H1 (cell line): ENCODE results near the gene PTH1R. TPM values are rescaled to one million over a fixed set of nuclear protein-coding genes. Genes with fewer than 3 reads are reported as not detected.

Experiments used
- CTCF ChIA-PET: fragments of 300-600 bp; sonication (Branson Sonifier 250); formaldehyde crosslinking; loops from one replicate; lab custom pipeline; 2021; ENCODE audit not compliant: partially characterized antibody; lab: Charles Lee
- POLR2A ChIA-PET: fragments of 300-600 bp; sonication (Branson Sonifier 250); formaldehyde crosslinking; loops from one replicate; lab custom pipeline; 2021; ENCODE audit warnings: inconsistent platforms; ENCODE audit not compliant: partially characterized antibody; lab: Charles Lee
- DNase-seq, 2 experiments: peaks; one replicate each; pipeline versions ENCODE4 v3.0.0 to v3.0.0-alpha.2; 2010 to 2022; ENCODE audit warnings: low spot score in 2 of 2, low read depth in 1 of 2, mixed read lengths in 1 of 2
- FAIRE-seq: peaks from 2 replicates; lab custom pipeline; 2011; peaks lifted over from hg19 to GRCh38; lab: Jason Lieb, UNC
- H2AFZ ChIP-seq: 2 replicates; pipeline ENCODE4 v1.8.1; 2012; ENCODE audit warnings: low read length, inconsistent platforms
- H2AK5ac ChIP-seq: 2 replicates; pipeline ENCODE4 v1.6.1; 2013; ENCODE audit warnings: low read depth, low read length
- H2BK120ac ChIP-seq: replicated peaks from 2 replicates; pipeline ENCODE3; 2013; ENCODE audit warnings: low read depth, low read length, inconsistent platforms
- H2BK12ac ChIP-seq: 2 replicates; pipeline ENCODE4 v1.6.1; 2013; ENCODE audit warnings: low read depth, low read length
- H2BK15ac ChIP-seq: 2 replicates; pipeline ENCODE4 v1.6.1; 2013; ENCODE audit warnings: low read length
- H2BK20ac ChIP-seq: 2 replicates; pipeline ENCODE4 v1.6.1; 2013; ENCODE audit warnings: low read length
- H2BK5ac ChIP-seq: 2 replicates; pipeline ENCODE4 v1.6.1; 2013; ENCODE audit warnings: low read depth, low read length
- H3K14ac ChIP-seq: 2 replicates; pipeline ENCODE4 v1.6.1; 2013; ENCODE audit warnings: inconsistent platforms; ENCODE audit not compliant: insufficient read length
- H3K18ac ChIP-seq: 2 replicates; pipeline ENCODE4 v1.6.1; 2013; ENCODE audit warnings: low read length; ENCODE audit errors: extremely low read depth
- H3K23ac ChIP-seq: 2 replicates; pipeline ENCODE4 v1.6.1; 2013; ENCODE audit warnings: inconsistent platforms; ENCODE audit not compliant: insufficient read length
- H3K23me2 ChIP-seq: 2 replicates; pipeline ENCODE4 v1.6.1; 2013; ENCODE audit warnings: low read depth, low read length
- H3K27ac ChIP-seq: 2 replicates; pipeline ENCODE4 v1.6.1; 2011; ENCODE audit warnings: low read depth, low read length, inconsistent platforms
- H3K27me3 ChIP-seq, 4 experiments: replicated peaks in 1 of 4; 1 replicate in 1 of 4; 2 replicates in 3 of 4; pipeline versions ENCODE4 v1.6.1 to v1.8.1; 2011 to 2013; ENCODE audit warnings: low read length in 3 of 4, mild to moderate bottlenecking in 3 of 4, inconsistent platforms in 2 of 4, mixed read lengths in 2 of 4, moderate library complexity in 1 of 4; ENCODE audit not compliant: control insufficient read depth in 3 of 4, insufficient read depth in 3 of 4; ENCODE audit errors: extremely low read depth in 1 of 4
- H3K36me3 ChIP-seq, 4 experiments: 2 replicates each; pipeline versions ENCODE4 v1.6.1 to v1.8.1; 2011 to 2013; ENCODE audit warnings: mild to moderate bottlenecking in 4 of 4, low read length in 3 of 4, moderate library complexity in 2 of 4, control low read depth in 1 of 4, inconsistent platforms in 1 of 4; ENCODE audit not compliant: insufficient read depth in 4 of 4, control insufficient read depth in 2 of 4
- H3K4ac ChIP-seq: replicated peaks from 2 replicates; pipeline ENCODE3; 2013; ENCODE audit warnings: low read length, low read depth, mixed read lengths, inconsistent platforms; ENCODE audit not compliant: insufficient read length
- H3K4me1 ChIP-seq, 4 experiments: replicated peaks in 1 of 4; 1 replicate in 1 of 4; 2 replicates in 3 of 4; pipeline versions ENCODE4 v1.6.1 to v1.8.1; 2011 to 2013; ENCODE audit warnings: low read length in 3 of 4, inconsistent platforms in 2 of 4, mixed read lengths in 1 of 4; ENCODE audit not compliant: insufficient read depth in 4 of 4, control insufficient read depth in 3 of 4
- H3K4me2 ChIP-seq, 2 experiments: 2 replicates each; pipeline versions ENCODE4 v1.6.1 to v1.8.1; 2011 to 2013; ENCODE audit warnings: low read depth in 2 of 2, low read length in 2 of 2, control low read depth in 1 of 2, inconsistent platforms in 1 of 2, mild to moderate bottlenecking in 1 of 2; ENCODE audit not compliant: insufficient read depth in 1 of 2
- H3K4me3 ChIP-seq, 4 experiments: fragments of 200-600, 300-600 bp in 1 of 4; sonication (generic), shearing (Covaris generic), sonication (Bioruptor Twin) in 1 of 4; 2 replicates each; pipeline versions ENCODE4 v1.5.1 to v1.8.1; 2011 to 2016; ENCODE audit warnings: low read length in 4 of 4, low read depth in 3 of 4, control low read depth in 2 of 4, inconsistent platforms in 2 of 4, mild to moderate bottlenecking in 2 of 4, mixed read lengths in 1 of 4, moderate library complexity in 1 of 4; ENCODE audit not compliant: insufficient read depth in 2 of 4; ENCODE audit errors: extremely low read depth in 1 of 4
- H3K56ac ChIP-seq: replicated peaks from 2 replicates; pipeline ENCODE3; 2013; ENCODE audit warnings: low read depth, mild to moderate bottlenecking, mixed read lengths, low read length, inconsistent platforms; ENCODE audit not compliant: insufficient read length
- H3K79me1 ChIP-seq: 2 replicates; pipeline ENCODE4 v1.6.1; 2013; ENCODE audit warnings: low read depth, low read length, control low read depth
- H3K79me2 ChIP-seq, 2 experiments: 2 replicates each; pipeline versions ENCODE4 v1.6.1 to v1.8.1; 2012 to 2013; ENCODE audit warnings: low read length in 2 of 2, mild to moderate bottlenecking in 2 of 2, inconsistent platforms in 1 of 2; ENCODE audit not compliant: insufficient read depth in 2 of 2, control insufficient read depth in 1 of 2
- H3K9ac ChIP-seq, 4 experiments: replicated peaks in 1 of 4; 1 replicate in 1 of 4; 2 replicates in 3 of 4; pipeline versions ENCODE4 v1.6.1 to v1.8.1; 2011 to 2013; ENCODE audit warnings: low read depth in 3 of 4, low read length in 3 of 4, control low read depth in 2 of 4, mild to moderate bottlenecking in 2 of 4, moderate library complexity in 2 of 4, inconsistent platforms in 1 of 4; ENCODE audit errors: extremely low read depth in 1 of 4
- H3K9me3 ChIP-seq, 2 experiments: 2 replicates each; pipeline versions ENCODE4 v1.6.1 to v1.8.1; 2012 to 2013; ENCODE audit warnings: mild to moderate bottlenecking in 2 of 2, moderate library complexity in 2 of 2, control low read depth in 1 of 2, inconsistent platforms in 1 of 2, low read depth in 1 of 2, low read length in 1 of 2, mixed read lengths in 1 of 2; ENCODE audit not compliant: insufficient read depth in 2 of 2
- H4K20me1 ChIP-seq, 2 experiments: replicated peaks in 1 of 2; 2 replicates each; pipeline versions ENCODE3 to v1.8.1; 2011 to 2013; ENCODE audit warnings: inconsistent platforms in 2 of 2, low read length in 2 of 2, mild to moderate bottlenecking in 1 of 2; ENCODE audit not compliant: insufficient read depth in 2 of 2, control insufficient read depth in 1 of 2
- H4K5ac ChIP-seq: 2 replicates; pipeline ENCODE4 v1.6.1; 2013; ENCODE audit warnings: low read length, low read depth, mixed read lengths, inconsistent platforms; ENCODE audit not compliant: insufficient read length
- H4K8ac ChIP-seq: 2 replicates; pipeline ENCODE4 v1.8.0; 2013; ENCODE audit warnings: mild to moderate bottlenecking, moderate library complexity, low read length, inconsistent platforms; ENCODE audit not compliant: insufficient read depth; ENCODE audit errors: extremely low read depth
- H4K91ac ChIP-seq: replicated peaks from 2 replicates; pipeline ENCODE3; 2013; ENCODE audit warnings: low read length, mixed read lengths, inconsistent platforms; ENCODE audit not compliant: insufficient read length
- EGR1 ChIP-seq: IDR thresholded peaks from 2 replicates; pipeline ENCODE4 v1.6.1; 2011; ENCODE audit warnings: low read depth, low read length, borderline replicate concordance
- KDM1A ChIP-seq: fragments of 200-600, 300-600 bp; sonication (generic); IDR thresholded peaks from 2 replicates; pipeline ENCODE4 v1.7.1; 2016; ENCODE audit warnings: mild to moderate bottlenecking, low read length, borderline replicate concordance
- NRF1 ChIP-seq: IDR thresholded peaks from 2 replicates; pipeline ENCODE4 v1.6.1; 2011; ENCODE audit warnings: mild to moderate bottlenecking, low read depth, low read length, improper control_type of control experiment
- RNF2 ChIP-seq: fragments of 200-900, 300-1000 bp; sonication (generic); IDR thresholded peaks from 2 replicates; pipeline ENCODE4 v1.7.1; 2016; ENCODE audit warnings: borderline replicate concordance, low read depth, mild to moderate bottlenecking, antibody characterized with exemption, low read length; ENCODE audit not compliant: poor library complexity, severe bottlenecking; ENCODE audit errors: missing control alignments
- SRF ChIP-seq: IDR thresholded peaks from 2 replicates; pipeline ENCODE4 v1.6.1; 2011; ENCODE audit warnings: mild to moderate bottlenecking, low read depth, low read length, moderate library complexity
- WGBS, 2 experiments: shearing (Covaris generic) in 1 of 2; methylation state at CpG; one replicate each; pipeline versions ENCODE4 v1.1.6 to v1.1.7; 2013 to 2015; ENCODE audit warnings: low lambda C conversion rate in 2 of 2, mixed read lengths in 2 of 2, inconsistent platforms in 1 of 2, low coverage in 1 of 2, missing lambda C conversion rate in 1 of 2; ENCODE audit not compliant: insufficient replicate concordance in 2 of 2, insufficient coverage in 1 of 2, insufficient read length in 1 of 2; ENCODE audit errors: extremely low coverage in 1 of 2, missing lambda C conversion rate in 1 of 2; 5-methylcytosine and 5-hydroxymethylcytosine counted together
- polyA plus RNA-seq, 7 experiments: library from polyadenylated mRNA; depleted of rRNA in 3 of 7; stranded (reverse) in 5 of 7; unstranded in 2 of 7; fragments of >200 nt in 5 of 7; fragments of 200-250 nt in 2 of 7; gene quantifications; 1 replicate in 5 of 7; 2 replicates in 1 of 7; 4 replicates in 1 of 7; pipeline versions ENCODE4 v1.2.1 to v1.2.3, GENCODE V29; 2011 to 2013; ENCODE audit warnings: missing spikeins in 2 of 7, mixed read lengths in 2 of 7
- total RNA-seq: library from RNA; stranded (reverse); fragmentation: NEBNext Ultra II Directional; extraction: Animal tissue kit (Norgen Biotek cat#: 25700); gene quantifications from 2 replicates; pipeline ENCODE4 v1.2.1, GENCODE V29; 2021

PTH1R gene
- total and polyA plus RNA-seq, 2 of the 8 experiments (the other 6 are each of a cell fraction or from before 2014, with no cell fraction given), result 0.57 to 1.5 TPM

- FAIRE-seq (no peak), DNase-seq (no peak)
- H3K23me2 ChIP-seq, result no peaks in the 10 kb centered on the region
- no peak within 1 kb of the TSS for H3K4ac ChIP-seq
- H3K79me1 ChIP-seq, result no peaks in the 10 kb centered on the region
- H4K20me1 ChIP-seq, result no peaks in the 10 kb centered on the region
- CTCF ChIA-PET, result interaction anchor here (0.6 to 3.4 kb wide), 12 partner anchors 10 to 199 kb away, joined by 3 to 17 read pairs (median 4); partner anchors contain the start of gene PTH1R
- H3K9ac ChIP-seq, result no peak within 1 kb of the TSS; a peak in 1 of 7 replicates
- no peak within 1 kb of the TSS for H3K18ac ChIP-seq
- H3K4me3 ChIP-seq, result no peak within 1 kb of the TSS
- WGBS, 2 experiments, result 87% methylated on average over 7 of the region's 7 CpGs; no CpG with 5 or more reads in 1 of the 2 experiments
- no peak within 1 kb of the TSS for H2BK15ac ChIP-seq
- no peak within 1 kb of the TSS for H2AK5ac ChIP-seq
- peaks cover 0 to 3% (median 1%) of the 10 kb centered on the region in 4 experiments; a peak in 3 of 7 replicates for H3K27me3 ChIP-seq
- no peak within 1 kb of the TSS for H3K27ac ChIP-seq
- 0 out of 2 replicates have a peak within 1 kb of the TSS, but pooled peaks have one; percentile 17 for H2BK12ac ChIP-seq
- no peaks in the 10 kb centered on the region; a peak in 2 of 7 replicates for H3K4me1 ChIP-seq
- POLR2A ChIA-PET, result interaction anchor here (0.8 kb wide), 1 partner anchor 43 kb away, joined by 3 read pairs; no protein-coding TSS in a partner anchor
- H4K5ac ChIP-seq, result no peak within 1 kb of the TSS
- TF ChIP-seq RNF2 (no peak), EGR1 (no peak), KDM1A (no peak), NRF1 (no peak), SRF (0 out of 2 replicates have a peak, but pooled peaks have one; percentile 27)
- no peak within 1 kb of the TSS for H3K56ac ChIP-seq
- H2BK5ac ChIP-seq, result no peak within 1 kb of the TSS
- no peak within 1 kb of the TSS for H3K4me2 ChIP-seq
- H3K79me2 ChIP-seq, result no peaks in the 10 kb centered on the region
- H4K91ac ChIP-seq, result no peak within 1 kb of the TSS
- peak within 1 kb of the TSS; percentile 9; the same call in 1 of the 2 replicates for H4K8ac ChIP-seq
- no peak within 1 kb of the TSS for H3K23ac ChIP-seq
- no peak within 1 kb of the TSS for H2BK120ac ChIP-seq
- H3K14ac ChIP-seq, result no peak within 1 kb of the TSS
- no peak within 1 kb of the TSS for H2AFZ ChIP-seq
- H3K9me3 ChIP-seq, result no peaks in the 10 kb centered on the region
- H2BK20ac ChIP-seq, result no peak within 1 kb of the TSS
- H3K36me3 ChIP-seq, result no peaks in the 10 kb centered on the region
Observed at GRCh38 chr3:46863261-46863782, 14.2 kb upstream of the PTH1R start, which contains the start of gene MYL3. Gene MYL3 (minus strand): TSS chr3:46863444. CDS start chr3:46863390, 54 bp downstream.
